K562 (cell line): ENCODE data around the gene JMJD1C. TPM values are rescaled to one million over a fixed set of nuclear protein-coding genes. Genes with fewer than 3 reads are reported as not detected.

ENCODE experiments used
- ARHGAP35 ChIP-seq: fragments of 450-650 bp; IDR thresholded peaks from 2 replicates; pipeline ENCODE4 v1.6.1; 2018; ENCODE audit not compliant: partially characterized antibody
- DDX20 ChIP-seq: fragments of 450-650 bp; IDR thresholded peaks from 2 replicates; pipeline ENCODE4 v1.6.1; 2016; ENCODE audit warnings: missing genetic modification characterization, low read depth, mild to moderate bottlenecking, missing compliant biosample characterization, moderate library complexity
- HNRNPL ChIP-seq: fragments of 200-400 bp; formaldehyde crosslinking; IDR thresholded peaks from 2 replicates; pipeline ENCODE4 v1.6.1; 2017; ENCODE audit warnings: low read depth, mild to moderate bottlenecking, low read length
- KLF13 ChIP-seq: fragments of 450-650 bp; IDR thresholded peaks from 2 replicates; pipeline ENCODE4 v1.6.1; 2016; ENCODE audit warnings: missing genetic modification characterization, low read depth, mild to moderate bottlenecking, missing compliant biosample characterization, moderate library complexity, borderline replicate concordance
- NCOA2 ChIP-seq, 2 experiments: fragments of 450-650 bp; IDR thresholded peaks; 2 replicates each; pipeline ENCODE4 v1.6.1; 2018; ENCODE audit warnings: mild to moderate bottlenecking in 2 of 2, moderate library complexity in 1 of 2; ENCODE audit not compliant: partially characterized antibody in 2 of 2
- NFXL1 ChIP-seq: fragments of 450-650 bp; formaldehyde crosslinking; IDR thresholded peaks from 2 replicates; pipeline ENCODE4 v1.4.0; 2021; ENCODE audit warnings: mild to moderate bottlenecking
- RFX7 ChIP-seq: fragments of 250-450 bp; sonication (Bioruptor Pico); IDR thresholded peaks from 2 replicates; pipeline ENCODE4 v1.5.1; 2021; ENCODE audit warnings: mild to moderate bottlenecking
- TRIM28 ChIP-seq: fragments of 450-650 bp; IDR thresholded peaks from 2 replicates; pipeline ENCODE4 v1.6.1; 2017
- YBX1 ChIP-seq: fragments of 450-650 bp; IDR thresholded peaks from 2 replicates; pipeline ENCODE4 v1.7.1; 2016; ENCODE audit warnings: mild to moderate bottlenecking
- ZNF239 ChIP-seq: fragments of 250-450 bp; sonication (Bioruptor Pico); IDR thresholded peaks from 2 replicates; pipeline ENCODE4 v1.4.0; 2020; ENCODE audit warnings: mild to moderate bottlenecking
- ZNF324 ChIP-seq: fragments of 250-450 bp; sonication (Bioruptor Pico); IDR thresholded peaks from 2 replicates; pipeline ENCODE4 v1.4.0; 2020; ENCODE audit warnings: mild to moderate bottlenecking
- ZNF644 ChIP-seq: fragments of 200-800 bp; sonication (Bioruptor generic); IDR thresholded peaks from 2 replicates; pipeline ENCODE4 v1.6.1; 2016; ENCODE audit warnings: low read depth, missing genetic modification characterization, missing compliant biosample characterization
- polyA plus RNA-seq, 8 experiments: library from polyadenylated mRNA; depleted of rRNA in 4 of 8; stranded (reverse) in 5 of 8; unstranded in 3 of 8; fragments of >200 nt; fragmentation: Nextera tagmentation in 2 of 8; fragmentation: Illumina TruSeq in 1 of 8; extraction: Ambion mirVana in 2 of 8; extraction: Trizol in 1 of 8; gene quantifications; 2 replicates each; pipeline versions ENCODE4 v1.2.1 to v1.2.3, GENCODE V29; 2011 to 2014; ENCODE audit warnings: inconsistent platforms in 1 of 8, missing spikeins in 1 of 8
- total RNA-seq, 7 experiments: library from RNA; depleted of rRNA in 6 of 7; stranded (reverse); fragments of >200 nt in 6 of 7; fragmentation: Illumina TruSeq in 2 of 7; extraction: Trizol in 2 of 7; gene quantifications; 2 replicates each; pipeline versions ENCODE4 v1.2.1 to v1.2.3, GENCODE V29; 2011 to 2021; ENCODE audit warnings: low replicate concordance in 1 of 7
- TF ChIP-seq, protein P1 (sequence below), 3 experiments: fragments of 200-800 bp in 1 of 3; sonication (Bioruptor generic) in 1 of 3; sonication (generic) in 1 of 3; formaldehyde crosslinking in 1 of 3; IDR thresholded peaks; 2 replicates each; pipeline versions ENCODE4 v1.6.1 to v1.8.0; 2016 to 2022; ENCODE audit warnings: mild to moderate bottlenecking in 2 of 3, missing compliant biosample characterization in 2 of 3, missing genetic modification characterization in 2 of 3, missing genetic modification reagents in 1 of 3
- TF ChIP-seq, protein P2 (sequence below): sonication (generic); formaldehyde crosslinking; IDR thresholded peaks from 2 replicates; pipeline ENCODE4 v1.8.0; 2022; ENCODE audit warnings: missing genetic modification reagents, mild to moderate bottlenecking, moderate library complexity, borderline replicate concordance
- TF ChIP-seq, protein P3 (sequence below): fragments of 450-650 bp; formaldehyde crosslinking; IDR thresholded peaks from 2 replicates; pipeline ENCODE4 v1.4.0; 2022; ENCODE audit warnings: missing genetic modification characterization
- TF ChIP-seq, protein P4 (sequence below): fragments of 250-450 bp; sonication (Bioruptor Pico); IDR thresholded peaks from 2 replicates; pipeline ENCODE4 v1.5.1; 2021; ENCODE audit warnings: mild to moderate bottlenecking
- TF ChIP-seq, protein P5 (sequence below): IDR thresholded peaks from 2 replicates; pipeline ENCODE4 v1.6.1; 2012; ENCODE audit warnings: low read depth, low read length, improper control_type of control experiment, borderline replicate concordance
- TF ChIP-seq, protein P6 (sequence below): fragments of 450-650 bp; formaldehyde crosslinking; IDR thresholded peaks from 2 replicates; pipeline ENCODE4 v1.4.0; 2020; ENCODE audit warnings: mild to moderate bottlenecking, mixed read lengths
- TF ChIP-seq, protein P7 (sequence below): fragments of 450-650 bp; IDR thresholded peaks from 2 replicates; pipeline ENCODE4 v1.6.1; 2016; ENCODE audit warnings: antibody characterized with exemption

JMJD1C gene
- total and polyA plus RNA-seq, 9 of the 15 experiments (the other 6 are each of a cell fraction or from before 2014, with no cell fraction given), result 25.3 to 68.0 (median 47.2) TPM

DNA sequence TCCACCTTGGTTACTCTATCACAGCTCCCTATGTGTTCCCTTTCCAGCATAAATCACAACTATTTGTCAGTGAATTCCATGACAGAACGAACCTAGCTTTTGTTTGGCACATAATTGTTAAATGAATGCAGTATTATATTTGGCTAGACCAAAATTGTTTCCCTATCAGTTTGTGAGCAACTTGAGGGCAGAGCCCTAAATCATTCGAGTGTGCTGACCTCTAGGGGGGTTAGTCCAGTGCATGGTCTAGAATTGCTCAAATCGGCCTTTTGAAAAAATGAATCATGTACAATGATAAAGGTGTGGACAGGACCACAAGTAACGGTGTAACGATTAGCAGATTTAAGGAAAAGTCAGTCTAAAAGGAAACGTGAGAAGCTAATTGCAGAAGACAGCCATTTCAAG lies 333.1 kb downstream of the JMJD1C start (continued):
- TF ChIP-seq, protein P1, sequence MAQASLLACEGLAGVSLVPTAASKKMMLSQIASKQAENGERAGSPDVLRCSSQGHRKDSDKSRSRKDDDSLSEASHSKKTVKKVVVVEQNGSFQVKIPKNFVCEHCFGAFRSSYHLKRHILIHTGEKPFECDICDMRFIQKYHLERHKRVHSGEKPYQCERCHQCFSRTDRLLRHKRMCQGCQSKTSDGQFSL (CRISPR knock-in tag; IDR thresholded peaks at IDR 0.05), result no peak
- TF ChIP-seq, protein P1 (tag; IDR thresholded peaks at IDR 0.05), result no peak; a peak in 1 of 4 replicates
- TF ChIP-seq KLF13 (tag), result no peak
- no peak for TF ChIP-seq YBX1
- no peak for TF ChIP-seq HNRNPL
- TF ChIP-seq RFX7, result no peak
- TF ChIP-seq, protein P2, sequence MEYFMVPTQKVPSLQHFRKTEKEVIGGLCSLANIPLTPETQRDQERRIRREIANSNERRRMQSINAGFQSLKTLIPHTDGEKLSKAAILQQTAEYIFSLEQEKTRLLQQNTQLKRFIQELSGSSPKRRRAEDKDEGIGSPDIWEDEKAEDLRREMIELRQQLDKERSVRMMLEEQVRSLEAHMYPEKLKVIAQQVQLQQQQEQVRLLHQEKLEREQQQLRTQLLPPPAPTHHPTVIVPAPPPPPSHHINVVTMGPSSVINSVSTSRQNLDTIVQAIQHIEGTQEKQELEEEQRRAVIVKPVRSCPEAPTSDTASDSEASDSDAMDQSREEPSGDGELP, result no peak
- TF ChIP-seq ARHGAP35, result no peak
- TF ChIP-seq, protein P3, sequence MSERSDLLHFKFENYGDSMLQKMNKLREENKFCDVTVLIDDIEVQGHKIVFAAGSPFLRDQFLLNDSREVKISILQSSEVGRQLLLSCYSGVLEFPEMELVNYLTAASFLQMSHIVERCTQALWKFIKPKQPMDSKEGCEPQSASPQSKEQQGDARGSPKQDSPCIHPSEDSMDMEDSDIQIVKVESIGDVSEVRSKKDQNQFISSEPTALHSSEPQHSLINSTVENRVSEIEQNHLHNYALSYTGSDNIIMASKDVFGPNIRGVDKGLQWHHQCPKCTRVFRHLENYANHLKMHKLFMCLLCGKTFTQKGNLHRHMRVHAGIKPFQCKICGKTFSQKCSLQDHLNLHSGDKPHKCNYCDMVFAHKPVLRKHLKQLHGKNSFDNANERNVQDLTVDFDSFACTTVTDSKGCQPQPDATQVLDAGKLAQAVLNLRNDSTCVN (CRISPR knock-in tag), result no peak
- TF ChIP-seq, protein P4, sequence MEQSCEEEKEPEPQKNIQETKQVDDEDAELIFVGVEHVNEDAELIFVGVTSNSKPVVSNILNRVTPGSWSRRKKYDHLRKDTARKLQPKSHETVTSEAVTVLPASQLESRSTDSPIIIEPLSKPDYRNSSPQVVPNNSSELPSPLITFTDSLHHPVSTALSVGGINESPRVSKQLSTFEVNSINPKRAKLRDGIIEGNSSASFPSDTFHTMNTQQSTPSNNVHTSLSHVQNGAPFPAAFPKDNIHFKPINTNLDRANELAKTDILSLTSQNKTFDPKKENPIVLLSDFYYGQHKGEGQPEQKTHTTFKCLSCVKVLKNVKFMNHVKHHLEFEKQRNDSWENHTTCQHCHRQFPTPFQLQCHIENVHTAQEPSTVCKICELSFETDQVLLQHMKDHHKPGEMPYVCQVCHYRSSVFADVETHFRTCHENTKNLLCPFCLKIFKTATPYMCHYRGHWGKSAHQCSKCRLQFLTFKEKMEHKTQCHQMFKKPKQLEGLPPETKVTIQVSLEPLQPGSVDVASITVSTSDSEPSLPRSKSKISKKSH, result no peak
- TF ChIP-seq DDX20 (tag), result peak; percentile 55; the same call in 1 of the 2 replicates
- no peak for TF ChIP-seq ZNF239 (CRISPR knock-in tag)
- no peak for TF ChIP-seq NCOA2 (IDR thresholded peaks at IDR 0.05; ENCODE audit: partially characterized antibody in 2 of 2)
- no peak for TF ChIP-seq NFXL1 (CRISPR knock-in tag)
- TF ChIP-seq, protein P5, sequence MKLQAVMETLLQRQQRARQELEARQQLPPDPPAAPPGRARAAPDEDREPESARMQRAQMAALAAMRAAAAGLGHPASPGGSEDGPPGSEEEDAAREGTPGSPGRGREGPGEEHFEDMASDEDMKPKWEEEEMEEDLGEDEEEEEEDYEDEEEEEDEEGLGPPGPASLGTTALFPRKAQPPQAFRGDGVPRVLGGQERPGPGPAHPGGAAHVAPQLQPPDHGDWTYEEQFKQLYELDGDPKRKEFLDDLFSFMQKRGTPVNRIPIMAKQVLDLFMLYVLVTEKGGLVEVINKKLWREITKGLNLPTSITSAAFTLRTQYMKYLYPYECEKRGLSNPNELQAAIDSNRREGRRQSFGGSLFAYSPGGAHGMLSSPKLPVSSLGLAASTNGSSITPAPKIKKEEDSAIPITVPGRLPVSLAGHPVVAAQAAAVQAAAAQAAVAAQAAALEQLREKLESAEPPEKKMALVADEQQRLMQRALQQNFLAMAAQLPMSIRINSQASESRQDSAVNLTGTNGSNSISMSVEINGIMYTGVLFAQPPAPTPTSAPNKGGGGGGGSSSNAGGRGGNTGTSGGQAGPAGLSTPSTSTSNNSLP, result no peak
- no peak for TF ChIP-seq ZNF324 (CRISPR knock-in tag)
- peak; percentile 88 for TF ChIP-seq ZNF644 (tag)
- TF ChIP-seq, protein P6, sequence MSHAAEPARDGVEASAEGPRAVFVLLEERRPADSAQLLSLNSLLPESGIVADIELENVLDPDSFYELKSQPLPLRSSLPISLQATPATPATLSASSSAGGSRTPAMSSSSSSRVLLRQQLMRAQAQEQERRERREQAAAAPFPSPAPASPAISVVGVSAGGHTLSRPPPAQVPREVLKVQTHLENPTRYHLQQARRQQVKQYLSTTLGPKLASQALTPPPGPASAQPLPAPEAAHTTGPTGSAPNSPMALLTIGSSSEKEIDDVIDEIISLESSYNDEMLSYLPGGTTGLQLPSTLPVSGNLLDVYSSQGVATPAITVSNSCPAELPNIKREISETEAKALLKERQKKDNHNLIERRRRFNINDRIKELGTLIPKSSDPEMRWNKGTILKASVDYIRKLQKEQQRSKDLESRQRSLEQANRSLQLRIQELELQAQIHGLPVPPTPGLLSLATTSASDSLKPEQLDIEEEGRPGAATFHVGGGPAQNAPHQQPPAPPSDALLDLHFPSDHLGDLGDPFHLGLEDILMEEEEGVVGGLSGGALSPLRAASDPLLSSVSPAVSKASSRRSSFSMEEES (CRISPR knock-in tag), result no peak
- TF ChIP-seq, protein P7, sequence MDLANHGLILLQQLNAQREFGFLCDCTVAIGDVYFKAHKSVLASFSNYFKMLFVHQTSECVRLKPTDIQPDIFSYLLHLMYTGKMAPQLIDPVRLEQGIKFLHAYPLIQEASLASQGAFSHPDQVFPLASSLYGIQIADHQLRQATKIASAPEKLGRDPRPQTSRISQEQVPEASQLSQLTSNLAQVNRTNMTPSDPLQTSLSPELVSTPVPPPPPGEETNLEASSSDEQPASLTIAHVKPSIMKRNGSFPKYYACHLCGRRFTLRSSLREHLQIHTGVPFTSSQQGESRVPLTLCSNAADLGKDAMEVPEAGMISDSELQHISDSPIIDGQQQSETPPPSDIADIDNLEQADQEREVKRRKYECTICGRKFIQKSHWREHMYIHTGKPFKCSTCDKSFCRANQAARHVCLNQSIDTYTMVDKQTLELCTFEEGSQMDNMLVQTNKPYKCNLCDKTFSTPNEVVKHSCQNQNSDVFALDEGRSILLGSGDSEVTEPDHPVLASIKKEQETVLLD, result no peak
- peak; percentile 74 for TF ChIP-seq TRIM28
